Endothelial cell of umbilical vein (primary cell): Measurements from ENCODE around the gene SSBP3. TPM values are rescaled to one million over a fixed set of nuclear protein-coding genes. Genes with fewer than 3 reads are reported as not detected.
A peak's percentile ranks its signal among the peaks of the same experiment; 100 is the strongest.

ENCODE experiments used
- BruUV-seq: library from RNA; stranded (reverse); fragments of 400-500 nt; replicated peaks from 2 replicates; lab custom pipeline; 2021; lab: Mats Ljungman, UMichigan
- CTCF ChIA-PET: fragments of 300-600, 350-600 bp; sonication (Branson Sonifier 250); formaldehyde crosslinking; loops from one replicate; lab custom pipeline; 2021; ENCODE audit warnings: antibody characterized with exemption, inconsistent platforms; lab: Charles Lee
- POLR2A ChIA-PET: fragments of 300-600, 350-600 bp; sonication (Branson Sonifier 250); formaldehyde crosslinking; loops from one replicate; lab custom pipeline; 2021; ENCODE audit warnings: antibody characterized with exemption, inconsistent platforms; lab: Charles Lee
- DNase-seq: peaks from one replicate; pipeline ENCODE4 v3.0.0-alpha.2; 2011; ENCODE audit warnings: low read depth, low spot score
- FAIRE-seq: peaks from 2 replicates; lab custom pipeline; 2011; peaks lifted over from hg19 to GRCh38; lab: Jason Lieb, UNC
- H2AFZ ChIP-seq: 2 replicates; pipeline ENCODE4 v1.6.0; 2012; ENCODE audit warnings: low read depth, low read length, control low read depth, inconsistent platforms
- H3K27ac ChIP-seq: 2 replicates; pipeline ENCODE4 v1.5.1; 2011; ENCODE audit warnings: low read depth, mild to moderate bottlenecking, control low read depth, low read length, moderate library complexity; ENCODE audit not compliant: insufficient read depth
- H3K27me3 ChIP-seq, 2 experiments: 2 replicates each; pipeline versions ENCODE4 v1.6.0 to v1.6.1; 2011; ENCODE audit warnings: low read length in 2 of 2, mixed read lengths in 1 of 2; ENCODE audit not compliant: control insufficient read depth in 2 of 2, insufficient read depth in 2 of 2
- H3K36me3 ChIP-seq, 2 experiments: 2 replicates in 1 of 2; 3 replicates in 1 of 2; pipeline ENCODE4 v1.5.1; 2011; ENCODE audit warnings: low read length in 2 of 2, mild to moderate bottlenecking in 1 of 2, moderate library complexity in 1 of 2; ENCODE audit not compliant: control insufficient read depth in 2 of 2, insufficient read depth in 2 of 2; ENCODE audit errors: extremely low read depth in 1 of 2
- H3K4me1 ChIP-seq: 3 replicates; pipeline ENCODE4 v1.5.1; 2011; ENCODE audit warnings: mild to moderate bottlenecking, low read length; ENCODE audit not compliant: control insufficient read depth, insufficient read depth; ENCODE audit errors: extremely low read depth
- H3K4me2 ChIP-seq: 2 replicates; pipeline ENCODE4 v1.6.1; 2011; ENCODE audit warnings: low read length, control low read depth, mixed read lengths; ENCODE audit not compliant: insufficient read depth
- H3K4me3 ChIP-seq, 3 experiments: fragments of 200-600 bp in 1 of 3; sonication (generic), shearing (Covaris generic) in 1 of 3; replicated peaks in 1 of 3; 2 replicates each; pipeline ENCODE4 v1.5.1; 2011 to 2016; ENCODE audit warnings: control low read depth in 3 of 3, low read length in 3 of 3, mild to moderate bottlenecking in 2 of 3, inconsistent platforms in 1 of 3, low read depth in 1 of 3, moderate library complexity in 1 of 3; ENCODE audit not compliant: insufficient read depth in 1 of 3
- H3K79me2 ChIP-seq: 2 replicates; pipeline ENCODE4 v1.6.0; 2012; ENCODE audit warnings: low read length, inconsistent platforms; ENCODE audit not compliant: control insufficient read depth, insufficient read depth
- H3K9ac ChIP-seq: replicated peaks from 2 replicates; pipeline ENCODE3; 2011; ENCODE audit warnings: low read length, control low read depth; ENCODE audit not compliant: insufficient read depth; ENCODE audit errors: extremely low read depth
- H3K9me1 ChIP-seq: replicated peaks from 3 replicates; pipeline ENCODE4 v1.6.0; 2011; ENCODE audit warnings: mild to moderate bottlenecking, low read length; ENCODE audit not compliant: control insufficient read depth, insufficient read depth; ENCODE audit errors: extremely low read depth
- H3K9me3 ChIP-seq: replicated peaks from 2 replicates; pipeline ENCODE4 v1.5.1; 2012; ENCODE audit warnings: low read length, inconsistent platforms; ENCODE audit not compliant: control insufficient read depth, insufficient read depth
- H4K20me1 ChIP-seq: replicated peaks from 2 replicates; pipeline ENCODE3; 2011; ENCODE audit warnings: mild to moderate bottlenecking, low read length; ENCODE audit not compliant: control insufficient read depth, insufficient read depth; ENCODE audit errors: extremely low read depth
- CTCF ChIP-seq, 2 donors: IDR thresholded peaks; 1 replicate in 1 of 2; 2 replicates in 1 of 2; pipeline ENCODE4 v1.5.1; 2011; ENCODE audit warnings: low read length in 2 of 2, mild to moderate bottlenecking in 2 of 2, moderate library complexity in 2 of 2, control low read depth in 1 of 2, inconsistent platforms in 1 of 2, low read depth in 1 of 2; ENCODE audit not compliant: insufficient read depth in 1 of 2; ENCODE audit errors: extremely low read depth in 1 of 2
- EZH2 ChIP-seq: IDR thresholded peaks from 2 replicates; pipeline ENCODE4 v1.6.1; 2012; ENCODE audit warnings: borderline replicate concordance, low read depth, mild to moderate bottlenecking, moderate library complexity, low read length, inconsistent platforms; ENCODE audit not compliant: severe bottlenecking
- FOS ChIP-seq: IDR thresholded peaks from 2 replicates; pipeline ENCODE4 v1.6.1; 2011; ENCODE audit warnings: mild to moderate bottlenecking, low read length, moderate library complexity, borderline replicate concordance; ENCODE audit not compliant: insufficient read depth
- GATA2 ChIP-seq: IDR thresholded peaks from 2 replicates; pipeline ENCODE4 v1.7.0; 2011; ENCODE audit warnings: low read depth, mild to moderate bottlenecking, moderate library complexity, mixed read lengths, low read length; ENCODE audit not compliant: insufficient read length, insufficient read depth
- JUN ChIP-seq: IDR thresholded peaks from 2 replicates; pipeline ENCODE4 v1.6.1; 2011; ENCODE audit warnings: borderline replicate concordance, low read depth; ENCODE audit not compliant: insufficient read length, insufficient read depth
- MAX ChIP-seq: IDR thresholded peaks from 2 replicates; pipeline ENCODE4 v1.6.1; 2011; ENCODE audit not compliant: insufficient read depth, insufficient read length
- MYC ChIP-seq: IDR thresholded peaks from one replicate; pipeline ENCODE4 v1.6.1; 2011; ENCODE audit warnings: mild to moderate bottlenecking, low read depth, low read length
- POLR2A ChIP-seq: IDR thresholded peaks from 2 replicates; pipeline ENCODE4 v1.6.1; 2012; ENCODE audit warnings: low read depth, mild to moderate bottlenecking, control low read depth, low read length
- POLR2AphosphoS5 ChIP-seq: IDR thresholded peaks from 2 replicates; pipeline ENCODE4 v1.6.1; 2012; ENCODE audit warnings: low read depth, mild to moderate bottlenecking, control low read depth, low read length, moderate library complexity; ENCODE audit not compliant: insufficient read depth
- dilution Hi-C: fragments of 300-500 bp; cut with MboI; formaldehyde crosslinking; loops from one replicate; pipeline ENCODE4 v1.15.0; 2019; ENCODE audit warnings: low sequenced_read_pairs; ENCODE audit not compliant: extremely low pct_ligation_motif_present
- intact Hi-C: fragments of 100-400 bp; cut with micrococcal nuclease; formaldehyde crosslinking; loops from one replicate; pipeline ENCODE4 v1.10.0; 2022
- polyA plus RNA-seq, 4 experiments: library from polyadenylated mRNA; depleted of rRNA in 3 of 4; stranded (reverse) in 3 of 4; unstranded in 1 of 4; fragments of >200 nt; gene quantifications; 2 replicates each; pipeline versions ENCODE4 v1.2.1 to v1.2.3, GENCODE V29; 2011 to 2012; ENCODE audit warnings: missing spikeins in 1 of 4
- total RNA-seq: library from RNA; stranded (reverse); gene quantifications from 2 replicates; pipeline ENCODE4 v1.2.3, GENCODE V29; 2021

The SSBP3 gene
- total and polyA plus RNA-seq, 2 donors (not counting 3 experiments of a cell fraction or from before 2014, with no cell fraction given): 44.9 to 59.4 TPM

- Histone ChIP-seq H3K9me1 (no peaks in the 10 kb centered on the region), H2AFZ (no peak overlapping the region), H3K79me2 (no peaks in the 10 kb centered on the region), H3K4me3 (no peak overlapping the region), H3K9ac (no peak overlapping the region), H3K9me3 (no peaks in the 10 kb centered on the region), H3K27me3 (no peaks in the 10 kb centered on the region), H3K27ac (peak overlapping the region; percentile 10), H3K36me3 (peaks cover 0 to 14% of the 10 kb centered on the region in 2 experiments), H4K20me1 (no peaks in the 10 kb centered on the region), H3K4me1 (peaks cover 20% of the 10 kb centered on the region), H3K4me2 (no peak overlapping the region)
- POLR2A ChIA-PET: no interaction called here
- TF ChIP-seq JUN (peak; percentile 34), FOS (peak; percentile 32), POLR2A (no peak)
- BruUV-seq: no TSS peak
- CTCF ChIA-PET: interaction anchor here (1.9 kb wide), 1 partner anchor 128 kb away, joined by 5 read pairs; no protein-coding TSS in a partner anchor
- dilution Hi-C loops (no loop called here), intact Hi-C loops (no loop called here)
- FAIRE-seq (peak; percentile 55), DNase-seq (peak; percentile 51)
These were observed 156.3 kb downstream of the SSBP3 start for GRCh38 chr1:54249819-54250435.

- H3K9ac ChIP-seq: no peak overlapping the region
These were observed 157.2 kb downstream of the SSBP3 start for GRCh38 chr1:54248966-54249365.

More at GRCh38 chr1:54248966-54249365, 157.2 kb downstream of the SSBP3 start:
- no peak overlapping the region for H2AFZ ChIP-seq
- no peaks in the 10 kb centered on the region for H3K27me3 ChIP-seq
- H4K20me1 ChIP-seq: no peaks in the 10 kb centered on the region
- ChIA-PET CTCF (interaction anchor here (1.9 kb wide), 1 partner anchor 127 kb away, joined by 5 read pairs; no protein-coding TSS in a partner anchor), POLR2A (no interaction called here)
- no peak for DNase-seq
- no peaks in the 10 kb centered on the region for H3K9me3 ChIP-seq
- no peak for FAIRE-seq
- no peak for TF ChIP-seq GATA2
- TF ChIP-seq MYC: no peak
- TF ChIP-seq EZH2: no peak
- TF ChIP-seq FOS: no peak
- no peak for TF ChIP-seq CTCF (IDR thresholded peaks at IDR 0.05; ENCODE audit: extremely low read depth in 1 of 2, insufficient read depth in 1 of 2, low read depth in 1 of 2, low read length in 2 of 2)
- no peak for TF ChIP-seq JUN
- no peak for TF ChIP-seq POLR2A
- no peak for TF ChIP-seq POLR2AphosphoS5
- no peak for TF ChIP-seq MAX
- intact Hi-C loops: no loop called here
- no peak overlapping the region for H3K4me2 ChIP-seq
- no TSS peak for BruUV-seq
- H3K36me3 ChIP-seq: peaks cover 2 to 14% of the 10 kb centered on the region in 2 experiments
- no peak overlapping the region for H3K27ac ChIP-seq
- dilution Hi-C loops: no loop called here
- H3K4me1 ChIP-seq: peaks cover 14% of the 10 kb centered on the region
- H3K4me3 ChIP-seq: no peak overlapping the region
- H3K9me1 ChIP-seq: no peaks in the 10 kb centered on the region
- H3K79me2 ChIP-seq: no peaks in the 10 kb centered on the region
